ENCODE data around the gene CCNA1.

CCNA1 gene

DNA sequence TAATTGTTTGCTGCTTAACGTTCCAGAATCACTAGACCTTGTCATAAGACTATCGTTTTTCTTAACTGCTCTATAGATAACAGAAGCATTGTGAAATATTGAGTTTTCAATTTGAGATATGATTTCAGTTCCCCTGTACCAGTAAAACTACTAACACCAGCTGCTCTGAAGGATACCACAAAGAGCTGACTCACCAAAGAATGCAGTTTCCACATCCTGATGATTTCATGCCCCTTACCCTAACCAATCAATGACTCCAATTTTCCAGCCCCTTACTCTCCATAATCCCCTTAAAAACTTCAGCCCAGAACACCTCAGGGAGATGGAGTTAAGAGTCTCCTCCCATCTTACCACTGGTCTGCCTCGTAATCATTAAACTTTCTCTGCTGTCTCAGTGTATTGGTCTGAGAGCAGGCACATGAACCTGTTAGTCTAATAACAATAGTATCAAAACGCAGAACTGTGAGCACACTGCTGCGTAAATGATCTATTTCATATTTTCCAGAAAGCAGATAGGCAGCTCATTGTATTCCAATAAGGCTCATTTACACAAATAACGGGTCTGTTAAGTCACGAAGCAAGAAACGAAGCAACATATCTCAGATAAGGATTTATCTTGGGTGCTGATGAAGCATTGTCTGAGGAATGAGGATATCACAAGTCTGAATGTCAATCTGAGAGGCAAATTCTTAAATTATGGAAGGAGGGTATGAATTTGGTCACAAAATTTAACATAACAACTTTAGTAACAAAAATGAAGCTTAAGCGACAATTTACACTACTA, 14.1 kb upstream of the CCNA1 start (continued):
- TF ChIP-seq, protein P1, sequence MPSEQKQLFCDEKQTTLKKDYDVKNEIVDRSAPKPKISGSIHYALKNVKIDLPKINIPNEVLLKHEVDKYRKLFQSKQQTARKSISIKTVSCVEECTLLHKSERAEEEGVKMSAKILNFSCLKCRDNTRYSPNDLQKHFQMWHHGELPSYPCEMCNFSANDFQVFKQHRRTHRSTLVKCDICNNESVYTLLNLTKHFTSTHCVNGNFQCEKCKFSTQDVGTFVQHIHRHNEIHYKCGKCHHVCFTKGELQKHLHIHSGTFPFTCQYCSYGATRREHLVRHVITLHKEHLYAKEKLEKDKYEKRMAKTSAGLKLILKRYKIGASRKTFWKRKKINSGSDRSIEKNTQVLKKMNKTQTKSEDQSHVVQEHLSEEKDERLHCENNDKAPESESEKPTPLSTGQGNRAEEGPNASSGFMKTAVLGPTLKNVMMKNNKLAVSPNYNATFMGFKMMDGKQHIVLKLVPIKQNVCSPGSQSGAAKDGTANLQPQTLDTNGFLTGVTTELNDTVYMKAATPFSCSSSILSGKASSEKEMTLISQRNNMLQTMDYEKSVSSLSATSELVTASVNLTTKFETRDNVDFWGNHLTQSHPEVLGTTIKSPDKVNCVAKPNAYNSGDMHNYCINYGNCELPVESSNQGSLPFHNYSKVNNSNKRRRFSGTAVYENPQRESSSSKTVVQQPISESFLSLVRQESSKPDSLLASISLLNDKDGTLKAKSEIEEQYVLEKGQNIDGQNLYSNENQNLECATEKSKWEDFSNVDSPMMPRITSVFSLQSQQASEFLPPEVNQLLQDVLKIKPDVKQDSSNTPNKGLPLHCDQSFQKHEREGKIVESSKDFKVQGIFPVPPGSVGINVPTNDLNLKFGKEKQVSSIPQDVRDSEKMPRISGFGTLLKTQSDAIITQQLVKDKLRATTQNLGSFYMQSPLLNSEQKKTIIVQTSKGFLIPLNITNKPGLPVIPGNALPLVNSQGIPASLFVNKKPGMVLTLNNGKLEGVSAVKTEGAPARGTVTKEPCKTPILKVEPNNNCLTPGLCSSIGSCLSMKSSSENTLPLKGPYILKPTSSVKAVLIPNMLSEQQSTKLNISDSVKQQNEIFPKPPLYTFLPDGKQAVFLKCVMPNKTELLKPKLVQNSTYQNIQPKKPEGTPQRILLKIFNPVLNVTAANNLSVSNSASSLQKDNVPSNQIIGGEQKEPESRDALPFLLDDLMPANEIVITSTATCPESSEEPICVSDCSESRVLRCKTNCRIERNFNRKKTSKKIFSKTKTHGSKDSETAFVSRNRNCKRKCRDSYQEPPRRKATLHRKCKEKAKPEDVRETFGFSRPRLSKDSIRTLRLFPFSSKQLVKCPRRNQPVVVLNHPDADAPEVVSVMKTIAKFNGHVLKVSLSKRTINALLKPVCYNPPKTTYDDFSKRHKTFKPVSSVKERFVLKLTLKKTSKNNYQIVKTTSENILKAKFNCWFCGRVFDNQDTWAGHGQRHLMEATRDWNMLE (tag by site-specific recombination; conservative IDR thresholded peaks at IDR 0.05; ENCODE audit: low read depth), result no peak
- no peak for TF ChIP-seq ZNF624 (tag by site-specific recombination; IDR thresholded peaks at IDR 0.05)
- TF ChIP-seq, protein P2, sequence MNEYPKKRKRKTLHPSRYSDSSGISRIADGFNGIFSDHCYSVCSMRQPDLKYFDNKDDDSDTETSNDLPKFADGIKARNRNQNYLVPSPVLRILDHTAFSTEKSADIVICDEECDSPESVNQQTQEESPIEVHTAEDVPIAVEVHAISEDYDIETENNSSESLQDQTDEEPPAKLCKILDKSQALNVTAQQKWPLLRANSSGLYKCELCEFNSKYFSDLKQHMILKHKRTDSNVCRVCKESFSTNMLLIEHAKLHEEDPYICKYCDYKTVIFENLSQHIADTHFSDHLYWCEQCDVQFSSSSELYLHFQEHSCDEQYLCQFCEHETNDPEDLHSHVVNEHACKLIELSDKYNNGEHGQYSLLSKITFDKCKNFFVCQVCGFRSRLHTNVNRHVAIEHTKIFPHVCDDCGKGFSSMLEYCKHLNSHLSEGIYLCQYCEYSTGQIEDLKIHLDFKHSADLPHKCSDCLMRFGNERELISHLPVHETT (tag by site-specific recombination; IDR thresholded peaks at IDR 0.05), result no peak
- TF ChIP-seq, protein P3, sequence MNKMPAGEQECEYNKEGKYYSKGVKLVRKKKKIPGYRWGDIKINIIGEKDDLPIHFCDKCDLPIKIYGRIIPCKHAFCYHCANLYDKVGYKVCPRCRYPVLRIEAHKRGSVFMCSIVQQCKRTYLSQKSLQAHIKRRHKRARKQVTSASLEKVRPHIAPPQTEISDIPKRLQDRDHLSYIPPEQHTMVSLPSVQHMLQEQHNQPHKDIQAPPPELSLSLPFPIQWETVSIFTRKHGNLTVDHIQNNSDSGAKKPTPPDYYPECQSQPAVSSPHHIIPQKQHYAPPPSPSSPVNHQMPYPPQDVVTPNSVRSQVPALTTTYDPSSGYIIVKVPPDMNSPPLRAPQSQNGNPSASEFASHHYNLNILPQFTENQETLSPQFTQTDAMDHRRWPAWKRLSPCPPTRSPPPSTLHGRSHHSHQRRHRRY (tag by site-specific recombination; IDR thresholded peaks at IDR 0.05), result no peak
- TF ChIP-seq ZNF404 (tag by site-specific recombination; IDR thresholded peaks at IDR 0.05), result no peak
- TF ChIP-seq ZNF664 (tag by site-specific recombination; IDR thresholded peaks at IDR 0.05), result no peak
- TF ChIP-seq, protein P4, sequence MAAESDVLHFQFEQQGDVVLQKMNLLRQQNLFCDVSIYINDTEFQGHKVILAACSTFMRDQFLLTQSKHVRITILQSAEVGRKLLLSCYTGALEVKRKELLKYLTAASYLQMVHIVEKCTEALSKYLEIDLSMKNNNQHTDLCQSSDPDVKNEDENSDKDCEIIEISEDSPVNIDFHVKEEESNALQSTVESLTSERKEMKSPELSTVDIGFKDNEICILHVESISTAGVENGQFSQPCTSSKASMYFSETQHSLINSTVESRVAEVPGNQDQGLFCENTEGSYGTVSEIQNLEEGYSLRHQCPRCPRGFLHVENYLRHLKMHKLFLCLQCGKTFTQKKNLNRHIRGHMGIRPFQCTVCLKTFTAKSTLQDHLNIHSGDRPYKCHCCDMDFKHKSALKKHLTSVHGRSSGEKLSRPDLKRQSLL (tag by site-specific recombination; IDR thresholded peaks at IDR 0.05), result no peak
- no peak for TF ChIP-seq SP3 (tag by site-specific recombination; IDR thresholded peaks at IDR 0.05)
- TF ChIP-seq ZBTB17 (tag by site-specific recombination; IDR thresholded peaks at IDR 0.05), result peak; percentile 41; the same call in 1 of the 2 replicates
- no peak for TF ChIP-seq ZNF544 (tag by site-specific recombination; IDR thresholded peaks at IDR 0.05)
- TF ChIP-seq ZNF548 (tag by site-specific recombination; IDR thresholded peaks at IDR 0.05), result no peak
- no peak for TF ChIP-seq ZNF302 (tag by site-specific recombination; IDR thresholded peaks at IDR 0.05; ENCODE audit: low read depth)
- TF ChIP-seq, protein P5, sequence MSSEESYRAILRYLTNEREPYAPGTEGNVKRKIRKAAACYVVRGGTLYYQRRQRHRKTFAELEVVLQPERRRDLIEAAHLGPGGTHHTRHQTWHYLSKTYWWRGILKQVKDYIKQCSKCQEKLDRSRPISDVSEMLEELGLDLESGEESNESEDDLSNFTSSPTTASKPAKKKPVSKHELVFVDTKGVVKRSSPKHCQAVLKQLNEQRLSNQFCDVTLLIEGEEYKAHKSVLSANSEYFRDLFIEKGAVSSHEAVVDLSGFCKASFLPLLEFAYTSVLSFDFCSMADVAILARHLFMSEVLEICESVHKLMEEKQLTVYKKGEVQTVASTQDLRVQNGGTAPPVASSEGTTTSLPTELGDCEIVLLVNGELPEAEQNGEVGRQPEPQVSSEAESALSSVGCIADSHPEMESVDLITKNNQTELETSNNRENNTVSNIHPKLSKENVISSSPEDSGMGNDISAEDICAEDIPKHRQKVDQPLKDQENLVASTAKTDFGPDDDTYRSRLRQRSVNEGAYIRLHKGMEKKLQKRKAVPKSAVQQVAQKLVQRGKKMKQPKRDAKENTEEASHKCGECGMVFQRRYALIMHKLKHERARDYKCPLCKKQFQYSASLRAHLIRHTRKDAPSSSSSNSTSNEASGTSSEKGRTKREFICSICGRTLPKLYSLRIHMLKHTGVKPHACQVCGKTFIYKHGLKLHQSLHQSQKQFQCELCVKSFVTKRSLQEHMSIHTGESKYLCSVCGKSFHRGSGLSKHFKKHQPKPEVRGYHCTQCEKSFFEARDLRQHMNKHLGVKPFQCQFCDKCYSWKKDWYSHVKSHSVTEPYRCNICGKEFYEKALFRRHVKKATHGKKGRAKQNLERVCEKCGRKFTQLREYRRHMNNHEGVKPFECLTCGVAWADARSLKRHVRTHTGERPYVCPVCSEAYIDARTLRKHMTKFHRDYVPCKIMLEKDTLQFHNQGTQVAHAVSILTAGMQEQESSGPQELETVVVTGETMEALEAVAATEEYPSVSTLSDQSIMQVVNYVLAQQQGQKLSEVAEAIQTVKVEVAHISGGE (tag by site-specific recombination; conservative IDR thresholded peaks at IDR 0.05; ENCODE audit: low read depth), result no peak
- no peak for TF ChIP-seq MZF1 (tag by site-specific recombination; IDR thresholded peaks at IDR 0.05; ENCODE audit: borderline replicate concordance)
- TF ChIP-seq ZNF707 (tag by site-specific recombination; IDR thresholded peaks at IDR 0.05), result no peak
- no peak for TF ChIP-seq ZNF394 (tag by site-specific recombination; IDR thresholded peaks at IDR 0.05; ENCODE audit: borderline replicate concordance)
- peak; percentile 31; the same call in 1 of the 2 replicates for TF ChIP-seq PRDM1 (tag by site-specific recombination; IDR thresholded peaks at IDR 0.05)
- TF ChIP-seq SALL2 (tag by site-specific recombination; IDR thresholded peaks at IDR 0.05; ENCODE audit: borderline replicate concordance), result no peak
- TF ChIP-seq ZNF530 (tag by site-specific recombination; IDR thresholded peaks at IDR 0.05; ENCODE audit: low read depth), result no peak
- no peak for TF ChIP-seq ZNF292 (tag by site-specific recombination; IDR thresholded peaks at IDR 0.05; ENCODE audit: borderline replicate concordance, low read depth)
- TF ChIP-seq, protein P6, sequence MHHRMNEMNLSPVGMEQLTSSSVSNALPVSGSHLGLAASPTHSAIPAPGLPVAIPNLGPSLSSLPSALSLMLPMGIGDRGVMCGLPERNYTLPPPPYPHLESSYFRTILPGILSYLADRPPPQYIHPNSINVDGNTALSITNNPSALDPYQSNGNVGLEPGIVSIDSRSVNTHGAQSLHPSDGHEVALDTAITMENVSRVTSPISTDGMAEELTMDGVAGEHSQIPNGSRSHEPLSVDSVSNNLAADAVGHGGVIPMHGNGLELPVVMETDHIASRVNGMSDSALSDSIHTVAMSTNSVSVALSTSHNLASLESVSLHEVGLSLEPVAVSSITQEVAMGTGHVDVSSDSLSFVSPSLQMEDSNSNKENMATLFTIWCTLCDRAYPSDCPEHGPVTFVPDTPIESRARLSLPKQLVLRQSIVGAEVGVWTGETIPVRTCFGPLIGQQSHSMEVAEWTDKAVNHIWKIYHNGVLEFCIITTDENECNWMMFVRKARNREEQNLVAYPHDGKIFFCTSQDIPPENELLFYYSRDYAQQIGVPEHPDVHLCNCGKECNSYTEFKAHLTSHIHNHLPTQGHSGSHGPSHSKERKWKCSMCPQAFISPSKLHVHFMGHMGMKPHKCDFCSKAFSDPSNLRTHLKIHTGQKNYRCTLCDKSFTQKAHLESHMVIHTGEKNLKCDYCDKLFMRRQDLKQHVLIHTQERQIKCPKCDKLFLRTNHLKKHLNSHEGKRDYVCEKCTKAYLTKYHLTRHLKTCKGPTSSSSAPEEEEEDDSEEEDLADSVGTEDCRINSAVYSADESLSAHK (tag by site-specific recombination; IDR thresholded peaks at IDR 0.05), result no peak
- no peak for TF ChIP-seq ZNF626 (tag by site-specific recombination; IDR thresholded peaks at IDR 0.05)
- TF ChIP-seq ZNF391 (tag by site-specific recombination; IDR thresholded peaks at IDR 0.05; ENCODE audit: borderline replicate concordance, low read depth), result no peak
- peak; percentile 23; the same call in 1 of the 2 replicates for TF ChIP-seq ZNF10 (tag by site-specific recombination; IDR thresholded peaks at IDR 0.05)
